Kidney capillary endothelial cell (primary cell): Measurements from ENCODE around the gene NKAIN2.
"Not testable (repeated sequence)": the region's sequence is repeated elsewhere in the genome, so short reads cannot be mapped to it uniquely, and the experiment has no call there.

ENCODE experiments used
- DNase-seq: peaks from one replicate; pipeline ENCODE4 v3.0.0-alpha.2; 2018; ENCODE audit warnings: low spot score

Gene NKAIN2

GRCh38 chr6:123895806-123896205 is 92.1 kb downstream of the NKAIN2 start:
- no peak for DNase-seq

- DNase-seq = no peak
Observed at GRCh38 chr6:123896869-123897268, 93.2 kb downstream of the NKAIN2 start.

GRCh38 chr6:123897965-123898364 is 94.3 kb downstream of the NKAIN2 start:
- no peak for DNase-seq

GRCh38 chr6:123898665-123899064 is 95.0 kb downstream of the NKAIN2 start:
- DNase-seq = no peak

- DNase-seq = no peak
Observed at GRCh38 chr6:123899745-123900144, 96.1 kb downstream of the NKAIN2 start.

GRCh38 chr6:123901436-123901835 is 97.8 kb downstream of the NKAIN2 start:
- DNase-seq = no peak

- no peak for DNase-seq
Observed at GRCh38 chr6:123902738-123903313, 99.2 kb downstream of the NKAIN2 start.

- DNase-seq = no peak
Observed at GRCh38 chr6:123904228-123904627, 100.6 kb downstream of the NKAIN2 start.

- DNase-seq = no peak
Observed at GRCh38 chr6:123908797-123909196, 105.1 kb downstream of the NKAIN2 start.

GRCh38 chr6:123909989-123910388 is 106.3 kb downstream of the NKAIN2 start:
- DNase-seq = no peak

GRCh38 chr6:123913863-123914262 is 110.2 kb downstream of the NKAIN2 start:
- no peak for DNase-seq

GRCh38 chr6:123923379-123923778 is 119.7 kb downstream of the NKAIN2 start:
- DNase-seq = not testable (repeated sequence)

GRCh38 chr6:123925350-123925749 is 121.7 kb downstream of the NKAIN2 start:
- peak; percentile 41 for DNase-seq

GRCh38 chr6:123925842-123926399 is 122.3 kb downstream of the NKAIN2 start:
- no peak for DNase-seq

- DNase-seq = no peak
Observed at GRCh38 chr6:123928529-123928928, 124.9 kb downstream of the NKAIN2 start.

GRCh38 chr6:123931928-123932327 is 128.3 kb downstream of the NKAIN2 start:
- DNase-seq = no peak

- no peak for DNase-seq
Observed at GRCh38 chr6:123940551-123940950, 136.9 kb downstream of the NKAIN2 start.

GRCh38 chr6:123941855-123942254 is 138.2 kb downstream of the NKAIN2 start:
- DNase-seq = no peak

GRCh38 chr6:123945386-123945785 is 141.7 kb downstream of the NKAIN2 start:
- DNase-seq = no peak

- no peak for DNase-seq
Observed at GRCh38 chr6:123953920-123954319, 150.3 kb downstream of the NKAIN2 start.

GRCh38 chr6:123956492-123957139 is 153.0 kb downstream of the NKAIN2 start:
- no peak for DNase-seq

GRCh38 chr6:123962508-123962907 is 158.8 kb downstream of the NKAIN2 start:
- DNase-seq = no peak

- no peak for DNase-seq
Observed at GRCh38 chr6:123965894-123966293, 162.2 kb downstream of the NKAIN2 start.

- DNase-seq = no peak
Observed at GRCh38 chr6:123966618-123967017, 163.0 kb downstream of the NKAIN2 start.
